ACC112 (cell line): ENCODE data around the gene NISCH.

ENCODE experiments used
- H2AFZ ChIP-seq: fragments of 200-600 bp; sonication (generic); one replicate; pipeline ENCODE4 v1.6.0; 2017; ENCODE audit warnings: antibody characterized with exemption, low read length; ENCODE audit not compliant: unreplicated experiment
- H3K27ac ChIP-seq: fragments of 200-600 bp; sonication (generic); 2 replicates; pipeline ENCODE4 v1.5.1; 2014; ENCODE audit warnings: low read depth, mild to moderate bottlenecking, antibody characterized with exemption, low read length, moderate library complexity
- H3K27me3 ChIP-seq: fragments of 200-600 bp; sonication (generic); 2 replicates; pipeline ENCODE4 v1.6.1; 2014; ENCODE audit warnings: mild to moderate bottlenecking, antibody characterized with exemption, low read length, moderate library complexity, mixed read lengths; ENCODE audit not compliant: insufficient read depth
- H3K36me3 ChIP-seq: fragments of 200-600 bp; sonication (generic); 2 replicates; pipeline ENCODE4 v1.6.1; 2016; ENCODE audit warnings: mild to moderate bottlenecking, antibody characterized with exemption, low read length, moderate library complexity, mixed read lengths; ENCODE audit not compliant: insufficient read depth
- H3K4me1 ChIP-seq: fragments of 200-600 bp; sonication (generic); one replicate; pipeline ENCODE4 v1.6.1; 2016; ENCODE audit warnings: low read length, mixed read lengths; ENCODE audit not compliant: insufficient read depth, unreplicated experiment, control insufficient read depth
- H3K4me3 ChIP-seq: fragments of 200-600 bp; sonication (generic); 2 replicates; pipeline ENCODE4 v1.5.1; 2014; ENCODE audit warnings: mild to moderate bottlenecking, low read depth, low read length
- H3K79me2 ChIP-seq: fragments of 200-600 bp; sonication (generic); one replicate; pipeline ENCODE4 v1.6.0; 2016; ENCODE audit warnings: low read length; ENCODE audit not compliant: control insufficient read depth, unreplicated experiment, insufficient read depth

The NISCH gene

GRCh38 chr3:52531860-52532516 is 76.6 kb downstream of the NISCH start:
- Histone ChIP-seq H3K27ac (0 out of 2 replicates have a peak overlapping the region, but pooled peaks have one; percentile 21), H3K27me3 (no peaks in the 10 kb centered on the region), H3K4me1 (peaks cover 44% of the 10 kb centered on the region), H3K36me3 (peaks cover 5% of the 10 kb centered on the region; the same call in 1 of the 2 replicates), H3K79me2 (peaks cover 51% of the 10 kb centered on the region), H3K4me3 (peak overlapping the region; percentile 83), H2AFZ (no peak overlapping the region)

DNA sequence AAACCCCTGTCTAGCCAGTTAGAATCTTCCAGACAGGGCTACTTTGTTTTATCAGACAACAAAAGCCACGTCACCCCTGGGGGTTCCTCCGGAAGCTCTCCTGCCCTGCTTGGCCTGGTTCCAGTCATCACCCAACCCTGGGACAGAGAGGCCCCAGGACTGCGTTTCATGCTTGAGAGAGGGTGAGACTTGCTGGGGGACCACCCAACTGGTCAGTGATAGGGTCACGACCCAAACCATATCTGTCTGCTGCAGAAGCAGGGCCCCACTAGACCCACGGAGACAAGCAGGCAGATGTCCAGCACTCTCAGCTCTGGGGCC is 77.1 kb downstream of the NISCH start:
- Histone ChIP-seq H3K4me3 (peak overlapping the region; percentile 83), H3K36me3 (peaks cover 5% of the 10 kb centered on the region; the same call in 1 of the 2 replicates), H3K4me1 (peaks cover 41% of the 10 kb centered on the region), H3K27me3 (no peaks in the 10 kb centered on the region), H2AFZ (no peak overlapping the region), H3K27ac (no peak overlapping the region), H3K79me2 (peaks cover 56% of the 10 kb centered on the region)

DNA sequence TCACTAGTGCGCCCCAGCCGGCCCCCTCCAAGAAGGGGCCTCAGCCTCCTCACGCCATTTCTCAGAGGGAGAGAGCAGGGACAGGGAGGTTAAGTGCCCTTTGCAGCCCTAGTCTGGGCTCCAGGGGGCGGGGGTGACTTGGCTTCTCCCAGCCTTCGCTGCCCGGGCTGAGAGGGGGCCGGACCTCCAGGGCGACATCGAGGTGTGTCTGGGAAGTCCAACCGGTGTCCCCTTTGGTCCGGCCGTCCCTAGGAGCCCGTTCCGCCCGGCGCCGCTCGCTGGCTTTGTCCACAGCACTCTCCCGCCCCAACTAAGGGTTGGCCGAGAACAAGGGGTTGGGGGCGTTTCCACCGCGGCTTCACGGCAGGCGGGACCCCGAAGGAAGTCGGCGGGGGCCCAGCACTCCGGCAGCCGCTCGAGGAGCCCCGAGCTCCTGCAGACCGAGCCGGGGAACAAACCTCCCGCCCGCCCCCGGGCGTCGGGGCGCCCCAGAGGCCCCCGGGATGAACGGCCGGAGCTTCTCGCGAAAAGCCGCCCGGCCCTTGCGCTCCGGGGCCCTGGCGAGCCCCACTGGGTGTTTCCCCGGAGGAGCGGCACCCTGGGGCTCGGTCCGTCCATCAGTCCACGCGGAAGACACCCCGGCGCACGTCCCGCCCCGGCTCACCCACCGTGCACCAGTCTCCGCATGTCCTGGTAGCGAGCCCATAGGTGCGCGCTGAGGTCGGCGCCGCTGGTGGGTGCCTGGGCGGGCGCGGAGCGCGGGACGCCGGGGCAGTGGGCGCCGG is 77.6 kb downstream of the NISCH start:
- H3K4me1 ChIP-seq: peaks cover 46% of the 10 kb centered on the region
- H3K36me3 ChIP-seq: peaks cover 2% of the 10 kb centered on the region; the same call in 1 of the 2 replicates
- no peaks in the 10 kb centered on the region for H3K27me3 ChIP-seq
- no peak overlapping the region for H3K27ac ChIP-seq
- peak overlapping the region; percentile 79 for H2AFZ ChIP-seq
- peak overlapping the region; percentile 83 for H3K4me3 ChIP-seq
- peaks cover 61% of the 10 kb centered on the region for H3K79me2 ChIP-seq

DNA sequence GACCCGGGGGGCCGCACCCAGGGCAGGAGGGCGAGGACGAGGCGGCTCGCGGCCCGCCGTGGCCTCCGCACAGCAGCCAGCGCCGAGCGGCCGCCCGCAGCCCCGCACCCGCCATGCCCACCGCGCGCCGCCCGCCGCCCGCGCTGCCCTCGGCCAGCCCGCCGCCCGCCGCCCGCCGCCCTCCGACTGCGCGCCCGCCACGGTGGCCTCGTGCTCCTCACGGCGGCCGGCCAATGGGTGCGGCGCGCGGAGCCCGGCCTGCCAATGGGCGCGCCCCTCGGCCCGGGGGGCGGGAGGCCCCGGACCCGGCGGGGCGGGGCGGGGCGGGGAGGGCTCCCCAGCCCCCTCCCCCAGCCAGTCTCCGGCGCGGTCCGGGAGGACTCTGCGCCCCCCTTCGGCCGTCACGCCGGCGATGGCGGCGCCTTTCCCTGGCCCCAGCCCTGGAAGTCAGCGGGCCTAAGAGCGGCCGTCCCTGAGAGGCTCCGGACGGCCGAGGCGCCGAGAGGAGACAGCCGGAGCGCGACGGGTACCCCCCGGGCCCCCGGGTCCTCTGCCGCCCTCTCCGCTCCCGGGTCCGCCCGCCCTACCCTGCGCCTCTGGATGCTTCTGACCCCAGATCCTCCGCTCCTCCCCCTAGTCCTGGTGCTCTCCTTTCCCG is 78.3 kb downstream of the NISCH start, which contains the start of gene NT5DC2:
NT5DC2 (minus strand) TSS at position 235 of the 658 bp plus-strand sequence; CDS start at position 115, 120 bp downstream.
- Histone ChIP-seq H3K79me2 (peaks cover 68% of the 10 kb centered on the region), H3K4me3 (peak within 1 kb of the TSS; percentile 88), H3K4me1 (peaks cover 51% of the 10 kb centered on the region), H3K36me3 (no peaks in the 10 kb centered on the region; the same call in 1 of the 2 replicates), H3K27me3 (no peaks in the 10 kb centered on the region), H3K27ac (peak within 1 kb of the TSS; percentile 44; the same call in 1 of the 2 replicates), H2AFZ (peak within 1 kb of the TSS; percentile 79)

DNA sequence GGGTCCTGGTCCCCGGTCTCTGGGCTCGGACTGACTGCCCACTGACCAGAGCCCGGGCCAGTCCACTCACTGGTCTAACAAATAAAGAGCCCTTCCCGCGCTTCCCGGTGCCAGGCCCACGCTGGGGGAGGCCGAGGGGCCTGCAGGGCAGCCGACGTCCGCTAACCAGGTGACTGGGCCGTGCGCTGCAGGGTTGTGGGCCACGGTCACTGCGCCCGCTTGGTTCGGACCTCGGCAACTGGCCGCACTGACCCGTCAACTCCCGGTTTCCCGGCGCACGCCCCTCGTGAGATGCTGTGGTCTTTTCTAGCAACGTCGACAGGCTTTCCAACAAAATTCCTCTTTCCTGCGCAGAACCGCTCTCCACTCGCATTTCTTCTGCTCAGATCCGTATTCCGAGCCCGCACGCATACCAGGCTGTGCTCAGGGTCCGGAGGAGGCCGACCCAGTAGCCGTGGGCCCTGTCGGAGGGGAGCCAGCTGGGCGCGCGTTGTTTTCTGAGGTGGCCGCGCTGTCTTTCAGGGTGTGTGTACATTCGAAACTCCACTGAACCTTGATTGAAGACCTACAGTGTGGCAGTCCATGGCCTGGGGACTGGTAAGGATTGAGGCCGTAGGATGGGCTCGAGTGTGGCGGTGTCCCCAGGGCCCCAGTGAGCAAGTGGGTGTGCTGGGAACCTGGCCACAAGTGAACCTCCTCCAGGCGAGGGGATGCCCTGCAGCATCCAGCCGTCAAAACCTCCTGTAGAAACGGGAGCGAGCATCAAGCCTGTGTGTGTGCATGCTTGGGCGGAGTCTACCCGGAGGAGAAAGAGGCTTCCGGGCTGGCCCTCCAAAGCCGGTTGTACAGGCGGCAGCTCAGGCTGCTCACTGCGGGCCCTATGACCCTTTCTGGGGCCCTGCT is 79.1 kb downstream of the NISCH start:
- Histone ChIP-seq H3K36me3 (no peaks in the 10 kb centered on the region), H3K79me2 (peaks cover 69% of the 10 kb centered on the region), H3K4me3 (peak overlapping the region; percentile 88), H3K27me3 (no peaks in the 10 kb centered on the region), H3K27ac (peak overlapping the region; percentile 44; the same call in 1 of the 2 replicates), H2AFZ (peak overlapping the region; percentile 73), H3K4me1 (peaks cover 59% of the 10 kb centered on the region)

DNA sequence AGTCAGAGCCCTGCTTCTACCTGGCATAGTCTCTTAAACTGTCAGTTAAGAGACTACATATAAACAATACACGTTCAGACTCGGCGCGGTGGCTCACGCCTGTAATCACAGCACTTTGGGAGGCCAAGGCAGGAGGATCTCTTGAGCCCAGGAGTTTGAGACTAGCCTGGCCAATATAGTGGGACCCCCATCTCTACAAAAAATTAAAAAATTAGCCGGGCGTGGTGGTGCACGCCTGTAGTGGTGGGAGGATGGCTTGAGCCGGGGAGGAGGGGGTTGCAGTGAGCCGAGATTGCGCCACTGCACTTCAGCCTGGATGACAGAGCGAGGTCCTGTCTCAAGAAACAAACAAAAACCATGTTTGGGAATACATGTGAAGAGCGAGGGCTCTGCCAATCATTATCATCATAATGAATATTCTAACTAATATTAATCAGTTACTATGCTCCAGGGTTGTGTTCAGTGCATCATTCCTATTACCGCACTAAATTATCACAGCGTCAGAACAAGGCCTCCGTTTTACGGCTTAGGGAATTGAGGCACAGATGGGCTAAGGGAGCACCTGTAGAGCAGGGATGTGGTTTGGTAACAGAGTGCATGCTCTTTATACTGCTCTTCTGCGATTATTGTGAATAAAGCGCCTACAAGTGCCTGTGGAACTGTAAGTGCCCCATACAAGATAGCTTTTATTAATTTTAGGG is 80.2 kb downstream of the NISCH start:
- H3K27ac ChIP-seq: no peak overlapping the region
- H3K36me3 ChIP-seq: 0 out of 2 replicates have a peak, but pooled peaks cover 6% of the 10 kb centered on the region
- no peaks in the 10 kb centered on the region for H3K27me3 ChIP-seq
- peaks cover 68% of the 10 kb centered on the region for H3K79me2 ChIP-seq
- H2AFZ ChIP-seq: no peak overlapping the region
- H3K4me3 ChIP-seq: peak overlapping the region; percentile 88
- H3K4me1 ChIP-seq: peaks cover 58% of the 10 kb centered on the region

DNA sequence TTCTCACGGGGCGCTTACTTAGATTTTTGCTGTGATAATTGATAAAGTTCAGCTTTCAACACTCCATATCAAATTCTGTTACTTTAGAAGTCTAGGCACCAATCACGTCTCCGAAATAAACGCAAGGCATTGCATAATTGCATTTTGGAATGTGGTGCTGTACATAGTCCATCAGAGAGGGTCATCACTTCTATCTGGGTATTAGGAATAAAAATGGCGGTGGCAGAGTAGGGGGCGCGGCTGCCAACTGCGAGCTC is 80.6 kb downstream of the NISCH start:
- H3K27ac ChIP-seq: no peak overlapping the region
- peaks cover 53% of the 10 kb centered on the region for H3K4me1 ChIP-seq
- H3K27me3 ChIP-seq: no peaks in the 10 kb centered on the region
- H3K4me3 ChIP-seq: peak overlapping the region; percentile 58
- H3K79me2 ChIP-seq: peaks cover 68% of the 10 kb centered on the region
- no peak overlapping the region for H2AFZ ChIP-seq
- peaks cover 11% of the 10 kb centered on the region; the same call in 1 of the 2 replicates for H3K36me3 ChIP-seq

DNA sequence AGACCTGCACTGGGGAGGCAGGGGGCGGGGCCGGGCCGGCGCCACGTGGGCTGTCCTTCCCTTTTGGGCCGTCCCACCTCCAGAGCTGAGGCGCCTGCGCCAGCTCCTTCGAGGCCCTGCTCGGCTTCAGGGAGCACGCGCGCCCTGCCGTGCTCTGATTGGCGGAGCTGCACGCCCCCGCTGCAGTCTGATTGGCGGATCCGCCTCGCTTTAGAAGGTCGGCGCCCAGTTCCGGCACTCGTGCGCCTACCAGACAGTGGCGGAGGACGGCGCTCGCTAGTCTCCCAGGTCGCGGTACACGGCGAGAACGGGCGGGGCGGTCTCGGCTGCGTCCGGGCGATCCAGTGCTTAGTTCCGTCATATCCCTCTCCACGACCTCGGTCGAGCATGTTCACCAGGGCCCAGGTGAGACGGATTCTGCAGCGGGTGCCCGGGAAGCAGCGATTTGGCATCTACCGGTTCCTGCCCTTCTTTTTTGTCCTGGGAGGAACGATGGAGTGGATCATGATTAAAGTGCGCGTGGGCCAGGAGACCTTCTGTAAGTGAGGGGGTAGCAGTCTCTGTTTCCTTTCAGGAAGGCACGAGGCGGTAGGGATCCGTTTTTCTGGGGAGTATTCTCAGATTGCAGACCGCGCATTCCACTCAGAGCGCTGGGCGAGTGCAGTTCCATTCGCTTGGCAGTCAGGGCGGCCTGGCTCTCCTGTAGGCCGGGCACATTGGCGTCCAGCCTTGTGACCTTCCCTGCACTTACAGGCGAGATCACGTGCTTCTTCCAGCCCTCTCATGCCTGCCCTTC is 81.2 kb downstream of the NISCH start, which contains the start of gene UQCC5:
UQCC5 (plus strand) TSS at position 237 of the 796 bp plus-strand sequence; CDS start at position 388, 151 bp downstream.
- Histone ChIP-seq H3K27ac (peak within 1 kb of the TSS; percentile 77), H3K4me3 (peak within 1 kb of the TSS; percentile 94), H2AFZ (peak within 1 kb of the TSS; percentile 47), H3K36me3 (peaks cover 16% of the 10 kb centered on the region; the same call in 1 of the 2 replicates), H3K79me2 (peaks cover 68% of the 10 kb centered on the region), H3K4me1 (peaks cover 47% of the 10 kb centered on the region), H3K27me3 (no peaks in the 10 kb centered on the region)

DNA sequence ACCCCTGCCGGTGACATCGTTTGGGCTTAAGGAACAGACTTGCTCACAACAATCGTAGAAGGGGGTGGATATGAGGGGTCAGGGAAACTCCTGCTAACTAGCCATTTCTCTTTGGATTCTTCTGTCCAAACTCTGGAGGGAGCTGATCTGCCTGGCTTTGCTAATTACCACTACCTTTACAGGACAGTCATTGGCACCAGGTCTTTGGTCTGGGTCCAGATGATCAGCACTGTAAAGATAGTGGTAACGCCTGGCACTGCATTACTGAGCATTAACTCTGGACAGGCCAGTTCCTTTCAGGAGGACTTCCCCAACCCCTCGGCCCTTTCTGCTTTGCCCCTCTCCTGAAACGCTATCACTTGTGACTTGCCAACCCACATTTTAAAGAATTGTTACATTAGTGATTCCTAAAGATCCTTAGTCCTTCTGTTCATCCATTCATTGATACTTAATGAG is 81.8 kb downstream of the NISCH start:
- peaks cover 41% of the 10 kb centered on the region for H3K4me1 ChIP-seq
- H2AFZ ChIP-seq: no peak overlapping the region
- peaks cover 63% of the 10 kb centered on the region for H3K79me2 ChIP-seq
- H3K27me3 ChIP-seq: no peaks in the 10 kb centered on the region
- peak overlapping the region; percentile 77 for H3K27ac ChIP-seq
- H3K36me3 ChIP-seq: peaks cover 17% of the 10 kb centered on the region; the same call in 1 of the 2 replicates
- peak overlapping the region; percentile 94 for H3K4me3 ChIP-seq
